Loucy (cell line): ENCODE data around the gene CRABP1.

ENCODE experiments used
- CTCF ChIP-seq: fragments of 200-600 bp; sonication (generic); conservative IDR thresholded peaks from 2 replicates; pipeline ENCODE4 v1.5.1; 2014; ENCODE audit warnings: mild to moderate bottlenecking, antibody characterized with exemption, low read length
- EZH2phosphoT487 ChIP-seq: fragments of 200-600 bp; IDR thresholded peaks from 2 replicates; pipeline ENCODE4 v1.6.1; 2018; ENCODE audit warnings: antibody characterized with exemption, mild to moderate bottlenecking, moderate library complexity, borderline replicate concordance

- TF ChIP-seq CTCF (no peak), EZH2phosphoT487 (no peak)
These were observed 3.3 kb downstream of the CRABP1 start for GRCh38 chr15:78343276-78344060.
